ENCODE data around the gene RPL14. TPM values are rescaled to one million over a fixed set of nuclear protein-coding genes. Genes with fewer than 3 reads are reported as not detected.

RPL14 gene
- total RNA-seq, 2 donors from 2014 or later = 1,691 to 2,241 TPM

DNA sequence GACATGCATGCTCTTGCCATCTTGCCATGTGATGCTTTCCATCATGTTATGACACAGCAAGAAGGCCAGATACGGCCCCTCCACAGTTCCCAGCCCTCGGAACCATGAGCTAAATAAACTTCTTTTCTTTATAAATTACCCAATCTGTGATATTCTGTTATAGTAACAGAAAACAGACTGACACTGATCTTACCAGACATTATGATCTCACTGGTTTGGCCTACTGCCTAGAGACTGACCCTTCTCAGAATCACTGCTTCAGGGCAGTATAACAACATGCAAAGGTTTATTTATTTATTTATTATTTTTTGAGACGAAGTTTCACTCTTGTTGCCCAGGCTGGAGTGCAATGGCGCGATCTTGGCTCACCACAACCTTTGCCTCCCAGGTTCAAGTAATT is 33.8 kb downstream of the RPL14 start:
- no peak for DNase-seq
- H3K4me1 ChIP-seq (ENCODE audit: control insufficient read depth, insufficient read depth, low read length) = no peaks in the 10 kb centered on the region
- Mint-ChIP-seq H3K27me3 (ENCODE audit: insufficient read depth) (no peaks in the 10 kb centered on the region), H3K4me3 (no peak overlapping the region), H3K9me3 (peaks cover 40% of the 10 kb centered on the region), H3K36me3 (ENCODE audit: low read depth) (peaks cover 34% of the 10 kb centered on the region), H3K4me1 (peaks cover 4% of the 10 kb centered on the region), H3K27ac (no peak overlapping the region)
- 83 to 89% methylated on average over 2 to 5 of the region's 5 CpGs for WGBS, 2 experiments (ENCODE audit: insufficient coverage in 1 of 2, insufficient read length in 1 of 2)
- H3K27ac ChIP-seq (ENCODE audit: low read depth, low read length) = no peak overlapping the region
- peaks cover 17% of the 10 kb centered on the region for H3K36me3 ChIP-seq (ENCODE audit: control insufficient read depth, insufficient read depth, low read length)
- H3K9me3 ChIP-seq (ENCODE audit: control insufficient read depth, low read length) = peaks cover 24% of the 10 kb centered on the region
- no peak overlapping the region for H3K4me3 ChIP-seq (ENCODE audit: low read length)
- H3K27me3 ChIP-seq (ENCODE audit: control insufficient read depth, insufficient read depth, low read length, poor library complexity, severe bottlenecking) = no peaks in the 10 kb centered on the region
- TF ChIP-seq, protein P1, sequence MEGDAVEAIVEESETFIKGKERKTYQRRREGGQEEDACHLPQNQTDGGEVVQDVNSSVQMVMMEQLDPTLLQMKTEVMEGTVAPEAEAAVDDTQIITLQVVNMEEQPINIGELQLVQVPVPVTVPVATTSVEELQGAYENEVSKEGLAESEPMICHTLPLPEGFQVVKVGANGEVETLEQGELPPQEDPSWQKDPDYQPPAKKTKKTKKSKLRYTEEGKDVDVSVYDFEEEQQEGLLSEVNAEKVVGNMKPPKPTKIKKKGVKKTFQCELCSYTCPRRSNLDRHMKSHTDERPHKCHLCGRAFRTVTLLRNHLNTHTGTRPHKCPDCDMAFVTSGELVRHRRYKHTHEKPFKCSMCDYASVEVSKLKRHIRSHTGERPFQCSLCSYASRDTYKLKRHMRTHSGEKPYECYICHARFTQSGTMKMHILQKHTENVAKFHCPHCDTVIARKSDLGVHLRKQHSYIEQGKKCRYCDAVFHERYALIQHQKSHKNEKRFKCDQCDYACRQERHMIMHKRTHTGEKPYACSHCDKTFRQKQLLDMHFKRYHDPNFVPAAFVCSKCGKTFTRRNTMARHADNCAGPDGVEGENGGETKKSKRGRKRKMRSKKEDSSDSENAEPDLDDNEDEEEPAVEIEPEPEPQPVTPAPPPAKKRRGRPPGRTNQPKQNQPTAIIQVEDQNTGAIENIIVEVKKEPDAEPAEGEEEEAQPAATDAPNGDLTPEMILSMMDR (conservative IDR thresholded peaks at IDR 0.05) = no peak
- H3K9ac ChIP-seq (ENCODE audit: extremely low read depth, low read length, poor library complexity, severe bottlenecking) = no peak overlapping the region

DNA sequence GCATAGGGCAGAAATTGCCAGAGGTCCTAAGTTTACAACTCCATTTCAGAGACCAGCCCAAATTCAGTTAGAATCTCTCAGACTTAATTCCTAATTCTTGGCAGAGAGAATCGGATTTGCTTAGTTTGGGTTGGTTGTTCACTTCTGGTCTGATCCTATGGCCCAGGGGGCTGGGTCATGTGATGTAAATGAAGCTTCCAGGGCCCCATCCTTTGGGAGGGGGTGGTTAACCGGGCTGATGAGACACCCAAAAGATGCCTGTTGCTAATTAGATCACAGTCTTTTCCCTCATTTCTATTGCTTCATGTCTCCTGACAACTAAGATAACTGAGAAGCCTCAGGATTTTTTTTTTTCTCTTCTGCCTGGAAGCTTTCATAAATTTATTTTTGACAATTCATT is 37.6 kb downstream of the RPL14 start:
- DNase-seq = no peak
- no peak overlapping the region for H3K27ac Mint-ChIP-seq
- TF ChIP-seq, protein P1 (conservative IDR thresholded peaks at IDR 0.05) = no peak

DNA sequence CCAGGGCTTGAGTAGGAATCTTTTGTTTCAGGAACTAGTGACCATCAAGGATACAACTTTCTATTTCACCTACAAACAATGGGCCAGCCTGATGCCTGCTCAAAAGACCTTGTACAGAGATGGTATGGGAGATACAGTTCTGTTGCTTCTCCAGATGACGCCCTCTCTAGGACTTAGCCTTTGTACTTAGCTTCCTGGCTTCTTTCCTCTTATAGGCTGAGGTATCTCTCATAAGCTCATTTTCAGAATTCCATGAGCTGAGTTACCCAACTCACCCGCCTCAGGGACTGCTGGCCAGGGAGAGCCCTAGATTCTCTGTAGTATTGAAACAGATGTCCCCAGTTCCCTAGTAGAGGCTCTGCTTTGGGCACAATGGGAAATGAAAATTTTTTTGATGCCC is 40.1 kb downstream of the RPL14 start:
- H3K4me1 ChIP-seq (ENCODE audit: control insufficient read depth, insufficient read depth, low read length) = no peaks in the 10 kb centered on the region
- TF ChIP-seq, protein P1 (conservative IDR thresholded peaks at IDR 0.05) = no peak
- no peaks in the 10 kb centered on the region for H3K9me3 ChIP-seq (ENCODE audit: control insufficient read depth, low read length)
- H3K36me3 Mint-ChIP-seq (ENCODE audit: low read depth) = no peaks in the 10 kb centered on the region
- no peak for DNase-seq
- no peaks in the 10 kb centered on the region for H3K36me3 ChIP-seq (ENCODE audit: control insufficient read depth, insufficient read depth, low read length)
- no peak overlapping the region for H3K4me3 ChIP-seq (ENCODE audit: low read length)
- H3K4me1 Mint-ChIP-seq = peaks cover 4% of the 10 kb centered on the region
- no peaks in the 10 kb centered on the region for H3K27me3 ChIP-seq (ENCODE audit: control insufficient read depth, insufficient read depth, low read length, poor library complexity, severe bottlenecking)
- 91 to 100% methylated on average over 2 of the region's 2 CpGs for WGBS, 2 experiments (ENCODE audit: insufficient coverage in 1 of 2, insufficient read length in 1 of 2)
- no peaks in the 10 kb centered on the region for H3K27me3 Mint-ChIP-seq (ENCODE audit: insufficient read depth)
- no peak overlapping the region for H3K9ac ChIP-seq (ENCODE audit: extremely low read depth, low read length, poor library complexity, severe bottlenecking)
- no peak overlapping the region for H3K27ac ChIP-seq (ENCODE audit: low read depth, low read length)
- no peak overlapping the region for H3K27ac Mint-ChIP-seq
- no peaks in the 10 kb centered on the region for H3K9me3 Mint-ChIP-seq
- no peak overlapping the region for H3K4me3 Mint-ChIP-seq

More for the DNA sequence above, 37.6 kb downstream of the RPL14 start:
- H3K27ac ChIP-seq (ENCODE audit: low read depth, low read length) = no peak overlapping the region
- H3K4me1 Mint-ChIP-seq = peaks cover 4% of the 10 kb centered on the region
- H3K9me3 Mint-ChIP-seq = peaks cover 4% of the 10 kb centered on the region
- H3K4me3 ChIP-seq (ENCODE audit: low read length) = no peak overlapping the region
- peaks cover 5% of the 10 kb centered on the region for H3K36me3 Mint-ChIP-seq (ENCODE audit: low read depth)
- no peaks in the 10 kb centered on the region for H3K27me3 Mint-ChIP-seq (ENCODE audit: insufficient read depth)
- H3K9me3 ChIP-seq (ENCODE audit: control insufficient read depth, low read length) = no peaks in the 10 kb centered on the region
- H3K4me1 ChIP-seq (ENCODE audit: control insufficient read depth, insufficient read depth, low read length) = no peaks in the 10 kb centered on the region
- H3K27me3 ChIP-seq (ENCODE audit: control insufficient read depth, insufficient read depth, low read length, poor library complexity, severe bottlenecking) = no peaks in the 10 kb centered on the region
- no peak overlapping the region for H3K9ac ChIP-seq (ENCODE audit: extremely low read depth, low read length, poor library complexity, severe bottlenecking)
- no peaks in the 10 kb centered on the region for H3K36me3 ChIP-seq (ENCODE audit: control insufficient read depth, insufficient read depth, low read length)
- 17 to 78% methylated on average over 1 to 2 of the region's 2 CpGs for whole genome bisulfite sequencing, 2 experiments (ENCODE audit: insufficient coverage in 1 of 2, insufficient read length in 1 of 2)
- H3K4me3 Mint-ChIP-seq = no peak overlapping the region

Data from endodermal cell (in vitro differentiated cells).